Mesothelial cell of epicardium (in vitro differentiated cells): ENCODE measurements around the gene ZNF664. TPM values are rescaled to one million over a fixed set of nuclear protein-coding genes. Genes with fewer than 3 reads are reported as not detected.

ENCODE experiments used
- DNase-seq, 2 experiments: peaks; one replicate each; pipeline ENCODE4 v3.0.0; 2021; ENCODE audit warnings: low spot score in 2 of 2; ENCODE audit not compliant: unreplicated experiment in 2 of 2
- H3K27ac Mint-ChIP-seq: 2 replicates; pipeline ENCODE4 v1.8.0; 2021; ENCODE audit warnings: mixed read lengths
- H3K27me3 Mint-ChIP-seq: 2 replicates; pipeline ENCODE4 v1.8.0; 2021; ENCODE audit warnings: low read depth, mixed read lengths
- H3K36me3 Mint-ChIP-seq: 2 replicates; pipeline ENCODE4 v1.8.0; 2021; ENCODE audit warnings: mixed read lengths
- H3K4me1 Mint-ChIP-seq: 2 replicates; pipeline ENCODE4 v1.8.0; 2021; ENCODE audit warnings: mixed read lengths
- H3K4me3 Mint-ChIP-seq: 2 replicates; pipeline ENCODE4 v1.8.0; 2021; ENCODE audit warnings: mild to moderate bottlenecking, moderate library complexity, mixed read lengths
- H3K9me3 Mint-ChIP-seq: 2 replicates; pipeline ENCODE4 v1.8.0; 2021; ENCODE audit warnings: mixed read lengths
- total RNA-seq: library from RNA; stranded (reverse); gene quantifications from 3 replicates; pipeline ENCODE4 v1.2.1, GENCODE V29; 2021
- TF ChIP-seq, protein P1 (sequence below): fragments of 200-600 bp; sonication (generic); IDR thresholded peaks from one replicate; pipeline ENCODE4 v1.5.0; 2021; ENCODE audit warnings: antibody characterized with exemption; ENCODE audit not compliant: unreplicated experiment

The ZNF664 gene
- total RNA-seq, 1 donor from 2014 or later = 112 TPM

DNA sequence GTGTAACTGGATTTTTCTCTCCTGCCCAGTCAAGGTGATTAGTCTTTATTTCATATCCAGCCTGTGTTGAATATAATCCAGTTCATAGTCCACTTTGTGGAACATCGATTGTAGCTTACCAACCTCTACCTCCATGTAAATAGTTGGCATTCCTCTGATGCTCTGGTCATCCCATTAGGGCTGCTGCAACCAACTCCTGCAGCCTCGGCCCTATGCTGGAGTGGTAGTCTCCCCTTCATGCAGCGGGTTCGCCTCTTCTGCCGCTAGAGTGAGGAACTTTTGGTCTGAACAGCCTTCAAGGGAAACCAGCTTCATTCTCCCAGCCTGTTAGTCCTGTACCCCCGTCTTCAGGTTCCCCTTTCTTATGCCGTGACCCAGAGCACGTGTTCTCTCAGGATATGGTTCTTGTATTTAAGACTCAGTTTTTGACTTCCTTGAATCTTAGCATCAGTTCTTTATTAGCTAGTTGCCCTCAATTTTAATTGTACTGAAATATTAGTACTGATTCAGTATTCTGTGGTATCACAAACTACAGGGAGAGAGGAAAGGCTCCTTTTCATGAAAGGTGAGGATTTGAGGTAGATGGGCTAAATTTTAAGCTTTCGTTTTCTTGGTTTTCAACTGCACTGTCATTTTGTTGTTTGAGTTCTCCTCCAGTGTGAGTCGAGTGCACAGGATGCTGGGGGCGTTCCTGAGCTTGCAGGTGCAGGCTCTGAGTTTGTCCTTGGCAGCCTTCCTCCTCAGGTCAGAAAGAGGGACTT, 33.2 kb downstream of the ZNF664 start:
- Mint-ChIP-seq H3K27me3 (no peaks in the 10 kb centered on the region), H3K36me3 (peaks cover 13% of the 10 kb centered on the region), H3K9me3 (no peaks in the 10 kb centered on the region), H3K4me1 (peaks cover 22% of the 10 kb centered on the region), H3K27ac (peak overlapping the region; percentile 51), H3K4me3 (no peak overlapping the region)
- TF ChIP-seq, protein P1, sequence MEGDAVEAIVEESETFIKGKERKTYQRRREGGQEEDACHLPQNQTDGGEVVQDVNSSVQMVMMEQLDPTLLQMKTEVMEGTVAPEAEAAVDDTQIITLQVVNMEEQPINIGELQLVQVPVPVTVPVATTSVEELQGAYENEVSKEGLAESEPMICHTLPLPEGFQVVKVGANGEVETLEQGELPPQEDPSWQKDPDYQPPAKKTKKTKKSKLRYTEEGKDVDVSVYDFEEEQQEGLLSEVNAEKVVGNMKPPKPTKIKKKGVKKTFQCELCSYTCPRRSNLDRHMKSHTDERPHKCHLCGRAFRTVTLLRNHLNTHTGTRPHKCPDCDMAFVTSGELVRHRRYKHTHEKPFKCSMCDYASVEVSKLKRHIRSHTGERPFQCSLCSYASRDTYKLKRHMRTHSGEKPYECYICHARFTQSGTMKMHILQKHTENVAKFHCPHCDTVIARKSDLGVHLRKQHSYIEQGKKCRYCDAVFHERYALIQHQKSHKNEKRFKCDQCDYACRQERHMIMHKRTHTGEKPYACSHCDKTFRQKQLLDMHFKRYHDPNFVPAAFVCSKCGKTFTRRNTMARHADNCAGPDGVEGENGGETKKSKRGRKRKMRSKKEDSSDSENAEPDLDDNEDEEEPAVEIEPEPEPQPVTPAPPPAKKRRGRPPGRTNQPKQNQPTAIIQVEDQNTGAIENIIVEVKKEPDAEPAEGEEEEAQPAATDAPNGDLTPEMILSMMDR = no peak
- DNase-seq = no peak

DNA sequence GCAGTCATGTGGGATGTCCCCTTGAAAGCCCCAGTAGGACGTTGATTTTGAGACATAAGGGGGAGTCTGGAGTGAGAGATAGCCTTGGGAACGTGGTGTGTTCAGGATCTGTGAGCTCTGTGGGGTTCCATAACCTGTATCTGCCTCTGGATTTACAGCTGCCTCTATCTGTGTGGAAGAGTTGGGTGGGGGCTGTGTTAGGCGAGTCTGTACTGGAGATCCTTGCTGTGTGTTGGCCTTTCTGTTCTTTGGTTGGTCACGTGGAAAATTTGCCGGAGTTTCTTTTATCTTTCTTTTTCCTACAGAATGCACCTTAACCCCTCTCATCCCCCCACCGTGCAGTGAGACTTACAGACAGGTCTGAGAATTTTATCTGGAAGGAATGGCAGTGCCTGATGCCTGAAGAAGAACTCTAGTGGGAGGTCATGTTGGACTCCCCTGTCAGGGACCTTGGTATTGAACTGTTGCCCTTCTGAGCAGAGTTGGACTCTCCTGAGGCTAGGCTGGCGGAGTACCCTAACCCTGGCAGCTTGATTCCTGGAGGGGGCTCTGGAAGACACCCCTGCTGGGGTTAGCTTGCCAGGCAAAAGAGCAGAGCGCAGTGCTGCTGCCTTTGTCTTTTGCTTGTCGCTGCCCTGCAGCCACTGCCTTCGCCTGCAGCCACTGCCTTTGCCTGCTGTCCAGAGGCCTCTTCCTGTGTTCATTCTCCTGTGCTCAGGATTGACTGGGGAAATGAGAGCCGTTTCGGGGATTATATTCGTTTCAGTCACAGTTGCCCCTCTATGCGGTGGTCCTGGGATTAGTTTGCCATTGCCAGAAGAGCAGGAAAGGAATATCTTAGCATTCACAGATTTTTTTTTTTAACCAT, 34.1 kb downstream of the ZNF664 start:
- H3K36me3 Mint-ChIP-seq = peaks cover 20% of the 10 kb centered on the region
- H3K9me3 Mint-ChIP-seq = no peaks in the 10 kb centered on the region
- H3K4me1 Mint-ChIP-seq = peaks cover 22% of the 10 kb centered on the region
- TF ChIP-seq, protein P1 = no peak
- H3K27ac Mint-ChIP-seq = peak overlapping the region; percentile 51
- DNase-seq = no peak
- no peak overlapping the region for H3K4me3 Mint-ChIP-seq
- H3K27me3 Mint-ChIP-seq = no peaks in the 10 kb centered on the region

DNA sequence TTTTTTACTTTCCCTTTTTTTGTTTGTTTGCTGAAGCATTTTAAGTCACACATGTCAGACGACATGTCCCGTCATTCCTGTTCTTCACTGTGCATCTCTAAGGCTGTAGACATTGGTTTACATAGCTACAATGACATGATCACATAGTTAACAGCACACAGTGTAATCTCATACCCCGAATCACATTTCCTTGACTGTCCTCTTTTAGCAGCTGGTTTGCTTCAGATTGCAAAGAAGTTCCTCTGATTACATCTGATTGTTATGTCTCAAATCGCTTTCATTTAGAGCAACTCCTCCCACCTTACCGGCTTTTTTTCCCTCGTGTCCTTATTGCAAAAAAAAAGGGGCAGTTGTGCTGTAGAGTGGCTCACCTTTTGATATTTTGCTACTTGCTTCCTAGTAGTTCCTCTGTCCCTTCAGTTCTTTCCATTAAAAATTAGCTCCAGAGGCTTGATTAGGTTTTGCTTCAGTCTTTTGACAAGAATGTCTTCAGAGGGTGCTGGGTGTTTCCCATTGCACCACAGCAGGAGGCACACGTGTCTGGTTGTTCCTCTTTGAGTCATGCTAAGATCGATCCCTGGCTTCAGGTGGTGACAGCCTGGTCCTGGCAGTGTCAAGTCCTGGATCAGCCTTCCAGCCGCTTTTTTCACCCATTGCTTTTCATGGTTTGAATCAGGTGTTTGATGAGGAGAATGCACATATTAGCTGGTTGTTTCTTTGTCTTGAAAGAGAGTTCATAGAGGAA, 35.0 kb downstream of the ZNF664 start:
- peaks cover 22% of the 10 kb centered on the region for H3K4me1 Mint-ChIP-seq
- H3K4me3 Mint-ChIP-seq = no peak overlapping the region
- peak overlapping the region; percentile 3 for H3K27ac Mint-ChIP-seq
- H3K27me3 Mint-ChIP-seq = no peaks in the 10 kb centered on the region
- TF ChIP-seq, protein P1 = no peak
- peaks cover 28% of the 10 kb centered on the region for H3K36me3 Mint-ChIP-seq
- H3K9me3 Mint-ChIP-seq = no peaks in the 10 kb centered on the region
- no peak for DNase-seq

GRCh38 chr12:124008595-124008994, 35.6 kb downstream of the ZNF664 start:
- no peak overlapping the region for H3K4me3 Mint-ChIP-seq
- peaks cover 34% of the 10 kb centered on the region for H3K36me3 Mint-ChIP-seq
- H3K4me1 Mint-ChIP-seq = peaks cover 22% of the 10 kb centered on the region
- H3K27me3 Mint-ChIP-seq = no peaks in the 10 kb centered on the region
- H3K9me3 Mint-ChIP-seq = no peaks in the 10 kb centered on the region
- TF ChIP-seq, protein P1 = no peak
- no peak for DNase-seq
- H3K27ac Mint-ChIP-seq = no peak overlapping the region

GRCh38 chr12:124009781-124010180, 36.8 kb downstream of the ZNF664 start:
- H3K4me3 Mint-ChIP-seq = no peak overlapping the region
- no peak for DNase-seq

More at GRCh38 chr12:124009781-124010180, 36.8 kb downstream of the ZNF664 start:
- no peak overlapping the region for H3K27ac Mint-ChIP-seq
- peaks cover 22% of the 10 kb centered on the region for H3K4me1 Mint-ChIP-seq
- TF ChIP-seq, protein P1 = no peak
- no peaks in the 10 kb centered on the region for H3K27me3 Mint-ChIP-seq
- no peaks in the 10 kb centered on the region for H3K9me3 Mint-ChIP-seq
- H3K36me3 Mint-ChIP-seq = peaks cover 39% of the 10 kb centered on the region
